Esophagus muscularis mucosa (tissue), 3 donors: ENCODE measurements around the gene BTD.

Source experiments
- CTCF ChIP-seq, 3 experiments: fragments of 200-600 bp in 2 of 3; fragments of 450-650 bp in 1 of 3; sonication (generic) in 2 of 3; IDR thresholded peaks; one replicate each; pipeline ENCODE4 v1.5.1; 2017 to 2019; ENCODE audit warnings: antibody characterized with exemption in 3 of 3, mild to moderate bottlenecking in 2 of 3, moderate library complexity in 1 of 3
- EP300 ChIP-seq: sonication (generic); formaldehyde crosslinking; IDR thresholded peaks from one replicate; pipeline ENCODE4 v1.6.1; 2017; ENCODE audit warnings: antibody characterized with exemption

- TF ChIP-seq CTCF (IDR thresholded peaks at IDR 0.05) (no peak), EP300 (no peak)
These were observed 596 bp downstream of the BTD start for GRCh38 chr3:15602146-15602536.
